SK-N-SH treated with all-trans-retinoic acid at 6 μM for 48 hours (cell line): Measurements from ENCODE around the gene RPAP3.

Experiments
- ATAC-seq: fragments of 200-7000 bp; cut with Tn5 transposase; 3 replicates; pipeline ENCODE4 v1.9.1; 2020; ENCODE audit warnings: mild to moderate bottlenecking, moderate library complexity
- ARNTL ChIP-seq: fragments of 450-650 bp; formaldehyde crosslinking; IDR thresholded peaks from 2 replicates; pipeline ENCODE4 v1.5.0; 2020; ENCODE audit warnings: low read depth, mild to moderate bottlenecking, moderate library complexity, borderline replicate concordance
- BACH2 ChIP-seq: fragments of 250-450 bp; sonication (Bioruptor Pico); IDR thresholded peaks from 2 replicates; pipeline ENCODE4 v1.9.0; 2021; ENCODE audit warnings: mild to moderate bottlenecking, borderline replicate concordance
- CSDC2 ChIP-seq: fragments of 250-450 bp; sonication (Bioruptor Pico); IDR thresholded peaks from 2 replicates; pipeline ENCODE4 v1.5.0; 2020; ENCODE audit warnings: mild to moderate bottlenecking, moderate library complexity
- CSRNP3 ChIP-seq: fragments of 250-450 bp; sonication (Bioruptor Pico); IDR thresholded peaks from 2 replicates; pipeline ENCODE4 v1.5.1; 2021; ENCODE audit warnings: mild to moderate bottlenecking, moderate library complexity
- ESRRG ChIP-seq: fragments of 250-450 bp; sonication (Bioruptor Pico); IDR thresholded peaks from 2 replicates; pipeline ENCODE4 v1.6.1; 2021; ENCODE audit warnings: mild to moderate bottlenecking
- GLIS3 ChIP-seq: fragments of 250-450 bp; sonication (Bioruptor Pico); IDR thresholded peaks from 2 replicates; pipeline ENCODE4 v1.5.0; 2020; ENCODE audit warnings: mild to moderate bottlenecking, moderate library complexity
- ISL1 ChIP-seq: fragments of 250-450 bp; sonication (Bioruptor Pico); IDR thresholded peaks from 2 replicates; pipeline ENCODE4 v2.1.2; 2022; ENCODE audit warnings: mild to moderate bottlenecking, moderate library complexity
- OSR1 ChIP-seq: fragments of 250-450 bp; sonication (Bioruptor Pico); IDR thresholded peaks from 2 replicates; pipeline ENCODE4 v1.8.0; 2022; ENCODE audit warnings: moderate library complexity, mild to moderate bottlenecking, inconsistent platforms
- PPARA ChIP-seq: fragments of 250-450 bp; sonication (Bioruptor Pico); IDR thresholded peaks from 2 replicates; pipeline ENCODE4 v1.5.0; 2020; ENCODE audit warnings: mild to moderate bottlenecking, borderline replicate concordance
- RARB ChIP-seq: fragments of 250-450 bp; sonication (Bioruptor Pico); IDR thresholded peaks from 2 replicates; pipeline ENCODE4 v1.8.0; 2021; ENCODE audit warnings: mild to moderate bottlenecking, moderate library complexity
- SNAI2 ChIP-seq: fragments of 250-450 bp; sonication (Bioruptor Pico); IDR thresholded peaks from 2 replicates; pipeline ENCODE4 v1.5.0; 2020; ENCODE audit warnings: mild to moderate bottlenecking, moderate library complexity
- TOX ChIP-seq: fragments of 250-450 bp; sonication (Bioruptor Pico); IDR thresholded peaks from 2 replicates; pipeline ENCODE4 v1.8.0; 2021; ENCODE audit warnings: mild to moderate bottlenecking, moderate library complexity, borderline replicate concordance
- ZC3H10 ChIP-seq: fragments of 250-450 bp; sonication (Bioruptor Pico); IDR thresholded peaks from 2 replicates; pipeline ENCODE4 v1.5.1; 2021; ENCODE audit warnings: mild to moderate bottlenecking, moderate library complexity
- ZFP3 ChIP-seq: fragments of 250-450 bp; sonication (Bioruptor Pico); IDR thresholded peaks from 2 replicates; pipeline ENCODE4 v1.5.0; 2020; ENCODE audit warnings: mild to moderate bottlenecking, moderate library complexity
- ZFP30 ChIP-seq: fragments of 450-650 bp; formaldehyde crosslinking; IDR thresholded peaks from 2 replicates; pipeline ENCODE4 v1.5.0; 2022; ENCODE audit warnings: mild to moderate bottlenecking, moderate library complexity
- ZNF565 ChIP-seq: fragments of 450-650 bp; formaldehyde crosslinking; conservative IDR thresholded peaks from 2 replicates; pipeline ENCODE4 v1.5.0; 2020; ENCODE audit warnings: low read depth, mild to moderate bottlenecking, moderate library complexity
- ZNF8 ChIP-seq: fragments of 450-650 bp; formaldehyde crosslinking; IDR thresholded peaks from 2 replicates; pipeline ENCODE4 v1.5.0; 2020; ENCODE audit warnings: mild to moderate bottlenecking, moderate library complexity
- TF ChIP-seq, protein P1 (sequence below): fragments of 250-450 bp; sonication (Bioruptor Pico); IDR thresholded peaks from 2 replicates; pipeline ENCODE4 v1.5.0; 2020; ENCODE audit warnings: mild to moderate bottlenecking, moderate library complexity
- TF ChIP-seq, protein P2 (sequence below): fragments of 250-450 bp; sonication (Bioruptor Pico); IDR thresholded peaks from 2 replicates; pipeline ENCODE4 v1.5.1; 2020; ENCODE audit warnings: low read depth, mild to moderate bottlenecking, moderate library complexity
- TF ChIP-seq, protein P3 (sequence below): fragments of 250-450 bp; sonication (Bioruptor Pico); IDR thresholded peaks from 2 replicates; pipeline ENCODE4 v1.8.0; 2020; ENCODE audit warnings: mild to moderate bottlenecking, moderate library complexity, borderline replicate concordance
- TF ChIP-seq, protein P4 (sequence below): fragments of 250-450 bp; sonication (Bioruptor Pico); IDR thresholded peaks from 2 replicates; pipeline ENCODE4 v1.8.0; 2021; ENCODE audit warnings: low read depth, mild to moderate bottlenecking, moderate library complexity, borderline replicate concordance

RPAP3 gene

GRCh38 chr12:47718531-47718930 is 12.7 kb upstream of the RPAP3 start:
- no peak for ATAC-seq
- TF ChIP-seq BACH2 (CRISPR knock-in tag) (no peak), RARB (no peak), ZC3H10 (CRISPR knock-in tag) (no peak), ARNTL (CRISPR knock-in tag) (no peak), CSRNP3 (CRISPR knock-in tag) (no peak), ZFP30 (CRISPR knock-in tag) (no peak), OSR1 (no peak)
- TF ChIP-seq, protein P1, sequence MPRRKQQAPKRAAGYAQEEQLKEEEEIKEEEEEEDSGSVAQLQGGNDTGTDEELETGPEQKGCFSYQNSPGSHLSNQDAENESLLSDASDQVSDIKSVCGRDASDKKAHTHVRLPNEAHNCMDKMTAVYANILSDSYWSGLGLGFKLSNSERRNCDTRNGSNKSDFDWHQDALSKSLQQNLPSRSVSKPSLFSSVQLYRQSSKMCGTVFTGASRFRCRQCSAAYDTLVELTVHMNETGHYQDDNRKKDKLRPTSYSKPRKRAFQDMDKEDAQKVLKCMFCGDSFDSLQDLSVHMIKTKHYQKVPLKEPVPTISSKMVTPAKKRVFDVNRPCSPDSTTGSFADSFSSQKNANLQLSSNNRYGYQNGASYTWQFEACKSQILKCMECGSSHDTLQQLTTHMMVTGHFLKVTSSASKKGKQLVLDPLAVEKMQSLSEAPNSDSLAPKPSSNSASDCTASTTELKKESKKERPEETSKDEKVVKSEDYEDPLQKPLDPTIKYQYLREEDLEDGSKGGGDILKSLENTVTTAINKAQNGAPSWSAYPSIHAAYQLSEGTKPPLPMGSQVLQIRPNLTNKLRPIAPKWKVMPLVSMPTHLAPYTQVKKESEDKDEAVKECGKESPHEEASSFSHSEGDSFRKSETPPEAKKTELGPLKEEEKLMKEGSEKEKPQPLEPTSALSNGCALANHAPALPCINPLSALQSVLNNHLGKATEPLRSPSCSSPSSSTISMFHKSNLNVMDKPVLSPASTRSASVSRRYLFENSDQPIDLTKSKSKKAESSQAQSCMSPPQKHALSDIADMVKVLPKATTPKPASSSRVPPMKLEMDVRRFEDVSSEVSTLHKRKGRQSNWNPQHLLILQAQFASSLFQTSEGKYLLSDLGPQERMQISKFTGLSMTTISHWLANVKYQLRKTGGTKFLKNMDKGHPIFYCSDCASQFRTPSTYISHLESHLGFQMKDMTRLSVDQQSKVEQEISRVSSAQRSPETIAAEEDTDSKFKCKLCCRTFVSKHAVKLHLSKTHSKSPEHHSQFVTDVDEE (CRISPR knock-in tag), result no peak
- TF ChIP-seq, protein P2, sequence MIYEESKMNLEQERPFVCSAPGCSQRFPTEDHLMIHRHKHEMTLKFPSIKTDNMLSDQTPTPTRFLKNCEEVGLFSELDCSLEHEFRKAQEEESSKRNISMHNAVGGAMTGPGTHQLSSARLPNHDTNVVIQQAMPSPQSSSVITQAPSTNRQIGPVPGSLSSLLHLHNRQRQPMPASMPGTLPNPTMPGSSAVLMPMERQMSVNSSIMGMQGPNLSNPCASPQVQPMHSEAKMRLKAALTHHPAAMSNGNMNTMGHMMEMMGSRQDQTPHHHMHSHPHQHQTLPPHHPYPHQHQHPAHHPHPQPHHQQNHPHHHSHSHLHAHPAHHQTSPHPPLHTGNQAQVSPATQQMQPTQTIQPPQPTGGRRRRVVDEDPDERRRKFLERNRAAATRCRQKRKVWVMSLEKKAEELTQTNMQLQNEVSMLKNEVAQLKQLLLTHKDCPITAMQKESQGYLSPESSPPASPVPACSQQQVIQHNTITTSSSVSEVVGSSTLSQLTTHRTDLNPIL, result no peak

DNA sequence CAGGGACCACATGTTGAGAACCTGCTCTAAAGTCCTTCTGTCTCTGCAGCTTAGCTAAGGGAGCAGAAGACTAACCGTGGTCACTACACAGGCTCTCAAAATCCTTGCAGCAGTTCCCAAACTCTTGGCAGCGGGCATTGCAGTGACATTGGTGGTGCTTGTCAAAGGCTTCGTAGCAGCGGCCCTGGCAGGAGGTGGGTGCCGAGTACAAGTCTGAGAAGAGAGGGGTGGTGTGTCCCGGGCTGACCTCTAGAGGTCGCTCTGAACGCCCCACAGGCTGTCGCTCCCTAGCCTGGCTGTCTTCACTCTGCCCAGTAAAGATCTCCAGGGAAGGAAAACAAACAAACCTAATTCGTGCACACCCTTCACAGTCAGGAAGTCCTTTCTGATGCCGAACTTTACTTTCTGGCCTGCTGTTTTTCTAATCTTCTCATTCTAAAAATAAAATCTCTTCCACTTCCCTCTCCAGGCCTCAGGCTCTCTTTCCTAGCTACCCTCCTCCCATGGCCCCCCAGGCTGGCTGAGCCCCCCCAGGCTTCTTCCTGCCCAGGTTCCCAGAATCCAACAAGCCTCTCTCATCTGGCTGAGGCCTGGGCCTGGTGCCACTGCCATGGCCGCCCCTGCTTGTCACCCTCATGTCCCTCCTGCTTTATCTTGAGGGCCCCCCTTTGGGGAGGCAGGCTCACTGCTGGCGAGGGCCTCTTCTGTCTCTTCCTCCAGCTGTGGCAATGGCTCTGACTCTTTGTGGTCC is 11.8 kb upstream of the RPAP3 start:
- TF ChIP-seq TOX (CRISPR knock-in tag), result no peak
- TF ChIP-seq, protein P3, sequence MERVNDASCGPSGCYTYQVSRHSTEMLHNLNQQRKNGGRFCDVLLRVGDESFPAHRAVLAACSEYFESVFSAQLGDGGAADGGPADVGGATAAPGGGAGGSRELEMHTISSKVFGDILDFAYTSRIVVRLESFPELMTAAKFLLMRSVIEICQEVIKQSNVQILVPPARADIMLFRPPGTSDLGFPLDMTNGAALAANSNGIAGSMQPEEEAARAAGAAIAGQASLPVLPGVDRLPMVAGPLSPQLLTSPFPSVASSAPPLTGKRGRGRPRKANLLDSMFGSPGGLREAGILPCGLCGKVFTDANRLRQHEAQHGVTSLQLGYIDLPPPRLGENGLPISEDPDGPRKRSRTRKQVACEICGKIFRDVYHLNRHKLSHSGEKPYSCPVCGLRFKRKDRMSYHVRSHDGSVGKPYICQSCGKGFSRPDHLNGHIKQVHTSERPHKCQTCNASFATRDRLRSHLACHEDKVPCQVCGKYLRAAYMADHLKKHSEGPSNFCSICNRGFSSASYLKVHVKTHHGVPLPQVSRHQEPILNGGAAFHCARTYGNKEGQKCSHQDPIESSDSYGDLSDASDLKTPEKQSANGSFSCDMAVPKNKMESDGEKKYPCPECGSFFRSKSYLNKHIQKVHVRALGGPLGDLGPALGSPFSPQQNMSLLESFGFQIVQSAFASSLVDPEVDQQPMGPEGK (CRISPR knock-in tag), result 0 out of 2 replicates have a peak, but pooled peaks have one; percentile 27
- TF ChIP-seq, all 23 proteins: peak for 1
- peak; percentile 94 for ATAC-seq

DNA sequence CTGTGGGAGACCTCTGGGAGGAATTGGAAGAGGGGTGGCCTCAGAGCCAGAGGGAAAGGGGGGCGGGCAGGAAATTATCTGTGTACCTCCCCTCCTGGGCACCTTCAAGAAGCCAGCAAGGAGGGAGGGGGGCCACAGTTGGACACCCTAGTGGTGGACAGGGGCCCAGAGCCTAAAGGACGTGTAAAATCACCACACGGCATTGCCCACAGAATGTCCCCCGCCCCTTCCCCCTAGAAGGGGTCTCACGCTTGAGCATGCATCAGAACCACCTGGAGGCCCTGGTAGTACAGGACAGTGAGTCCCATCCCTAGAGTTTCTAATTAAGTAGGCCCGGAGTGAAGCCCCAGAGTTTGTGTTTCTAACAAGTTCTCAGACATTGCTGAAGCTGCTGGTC is 11.2 kb upstream of the RPAP3 start:
- no peak for ATAC-seq
- no peak for TF ChIP-seq BACH2 (CRISPR knock-in tag)
- no peak for TF ChIP-seq ISL1
- TF ChIP-seq, protein P2, result no peak
- TF ChIP-seq OSR1, result no peak
- TF ChIP-seq GLIS3 (CRISPR knock-in tag), result no peak
- TF ChIP-seq ZFP3 (CRISPR knock-in tag), result no peak
- TF ChIP-seq, protein P1 (CRISPR knock-in tag), result no peak
- TF ChIP-seq PPARA (CRISPR knock-in tag), result no peak
- TF ChIP-seq ZNF8 (CRISPR knock-in tag), result no peak
- no peak for TF ChIP-seq CSDC2 (CRISPR knock-in tag)
- TF ChIP-seq ZFP30 (CRISPR knock-in tag), result no peak
- TF ChIP-seq TOX (CRISPR knock-in tag), result no peak
- no peak for TF ChIP-seq RARB
- TF ChIP-seq ESRRG (CRISPR knock-in tag), result no peak
- TF ChIP-seq, protein P3 (CRISPR knock-in tag), result no peak
- TF ChIP-seq SNAI2 (CRISPR knock-in tag), result no peak
- TF ChIP-seq, protein P4, sequence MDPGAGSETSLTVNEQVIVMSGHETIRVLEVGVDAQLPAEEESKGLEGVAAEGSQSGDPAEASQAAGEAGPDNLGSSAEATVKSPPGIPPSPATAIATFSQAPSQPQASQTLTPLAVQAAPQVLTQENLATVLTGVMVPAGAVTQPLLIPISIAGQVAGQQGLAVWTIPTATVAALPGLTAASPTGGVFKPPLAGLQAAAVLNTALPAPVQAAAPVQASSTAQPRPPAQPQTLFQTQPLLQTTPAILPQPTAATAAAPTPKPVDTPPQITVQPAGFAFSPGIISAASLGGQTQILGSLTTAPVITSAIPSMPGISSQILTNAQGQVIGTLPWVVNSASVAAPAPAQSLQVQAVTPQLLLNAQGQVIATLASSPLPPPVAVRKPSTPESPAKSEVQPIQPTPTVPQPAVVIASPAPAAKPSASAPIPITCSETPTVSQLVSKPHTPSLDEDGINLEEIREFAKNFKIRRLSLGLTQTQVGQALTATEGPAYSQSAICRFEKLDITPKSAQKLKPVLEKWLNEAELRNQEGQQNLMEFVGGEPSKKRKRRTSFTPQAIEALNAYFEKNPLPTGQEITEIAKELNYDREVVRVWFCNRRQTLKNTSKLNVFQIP (CRISPR knock-in tag), result no peak
- TF ChIP-seq ZC3H10 (CRISPR knock-in tag), result no peak
- TF ChIP-seq ZNF565, result no peak
- TF ChIP-seq, all 23 proteins: peak for 0
